ENCODE results near the gene PSMD12. TPM values are rescaled to one million over a fixed set of nuclear protein-coding genes. Genes with fewer than 3 reads are reported as not detected.
"Not testable (repeated sequence)": the region's sequence is repeated elsewhere in the genome, so short reads cannot be mapped to it uniquely, and the experiment has no call there.

The PSMD12 gene
- total RNA-seq, 2 experiments from 2014 or later: 100 to 101 TPM

DNA sequence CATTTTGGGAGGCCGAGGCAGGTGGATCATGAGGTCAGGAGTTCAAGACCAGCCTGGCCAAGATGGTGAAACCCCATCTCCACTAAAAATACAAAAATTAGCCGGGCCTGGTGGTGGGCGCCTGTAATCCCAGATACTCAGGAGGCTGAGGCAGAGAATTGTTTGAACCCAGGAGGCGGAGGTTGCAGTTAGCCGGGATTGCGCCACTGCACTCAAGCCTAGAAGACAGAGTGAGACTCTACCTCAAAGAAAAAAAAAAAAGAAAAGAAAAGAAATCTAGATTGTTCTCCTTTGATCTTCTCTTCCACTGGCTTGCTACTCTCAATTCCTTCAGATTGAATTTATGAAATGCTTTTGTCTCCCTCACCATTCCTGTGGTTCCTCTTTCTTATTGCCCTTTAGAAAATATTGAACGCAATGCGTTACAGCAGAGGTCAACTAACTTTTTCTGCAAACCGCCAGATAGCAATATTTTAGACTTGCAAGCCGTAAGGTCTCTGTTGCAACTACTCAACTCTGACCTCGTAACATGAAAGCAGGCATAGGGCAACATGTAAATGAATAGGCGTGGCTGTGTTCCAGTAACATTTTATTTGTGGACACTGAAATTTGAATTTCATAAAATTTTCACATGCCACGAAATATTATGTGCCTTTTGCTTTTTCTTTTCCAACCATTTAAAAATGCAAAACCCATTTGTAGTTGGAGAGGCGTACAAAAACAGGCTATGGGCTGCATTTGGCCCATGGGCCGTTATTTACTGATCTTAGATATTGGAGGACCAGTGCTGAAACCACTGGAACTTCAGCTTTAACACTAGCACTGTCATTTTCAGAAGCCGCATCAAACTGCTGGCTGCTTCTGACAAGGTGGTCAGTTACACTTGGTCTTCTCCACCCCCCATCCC is 35.5 kb upstream of the PSMD12 start:
- peak overlapping the region; percentile 95 for H3K27ac Mint-ChIP-seq
- peaks cover 77% of the 10 kb centered on the region for H3K4me1 Mint-ChIP-seq
- CTCF ChIA-PET: interaction anchor here (1.1 kb wide), 1 partner anchor 37 kb away, joined by 3 read pairs; no protein-coding TSS in a partner anchor
- DNase-seq (no peak), ATAC-seq (no peak)
- no peaks in the 10 kb centered on the region for H3K27me3 Mint-ChIP-seq
- H3K4me3 Mint-ChIP-seq: peak overlapping the region; percentile 51
- intact Hi-C loops (cut with DNase I, micrococcal nuclease): loop anchor here in 1 of 2 experiments (2.0 kb wide), 1 partner anchor 17 kb away; no protein-coding TSS in a partner anchor
- POLR2A ChIA-PET: no interaction called here
- no peaks in the 10 kb centered on the region for H3K9me3 Mint-ChIP-seq (ENCODE audit: low read depth)
- H3K36me3 Mint-ChIP-seq (ENCODE audit: low read depth): peaks cover 20% of the 10 kb centered on the region

DNA sequence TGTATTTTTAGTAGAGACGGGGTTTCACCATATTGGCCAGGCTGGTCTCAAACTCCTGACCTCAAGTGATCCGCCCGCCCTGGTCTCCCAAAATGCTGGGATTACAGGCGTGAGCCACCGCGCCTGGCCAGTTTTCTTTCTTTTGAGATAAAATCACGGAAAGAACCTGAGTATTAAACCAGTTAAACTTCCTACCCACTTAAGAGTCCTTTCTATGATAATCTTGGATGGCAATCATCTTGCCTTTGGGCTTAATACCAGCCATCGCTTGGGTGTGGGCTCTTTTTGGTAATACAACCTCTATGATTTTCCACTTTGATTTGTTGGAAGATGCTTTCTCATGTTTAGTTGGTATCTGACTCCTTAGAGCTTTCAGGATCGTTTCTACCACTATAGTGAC is 34.7 kb upstream of the PSMD12 start:
- Mint-ChIP-seq H3K27ac (peak overlapping the region; percentile 95), H3K27me3 (no peaks in the 10 kb centered on the region), H3K36me3 (ENCODE audit: low read depth) (peaks cover 17% of the 10 kb centered on the region), H3K4me1 (peaks cover 73% of the 10 kb centered on the region), H3K9me3 (ENCODE audit: low read depth) (no peaks in the 10 kb centered on the region), H3K4me3 (peak overlapping the region; percentile 66)
- no peak for DNase-seq
- POLR2A ChIA-PET: interaction anchor here (0.5 kb wide), 1 partner anchor 838 kb away, joined by 3 read pairs; no protein-coding TSS in a partner anchor
- CTCF ChIA-PET: interaction anchor here (0.8 to 1.1 kb wide), 3 partner anchors 13 to 71 kb away, joined by 3 read pairs; no protein-coding TSS in a partner anchor
- peak; percentile 37 for ATAC-seq
- intact Hi-C loops (cut with DNase I, micrococcal nuclease): no loop called here

DNA sequence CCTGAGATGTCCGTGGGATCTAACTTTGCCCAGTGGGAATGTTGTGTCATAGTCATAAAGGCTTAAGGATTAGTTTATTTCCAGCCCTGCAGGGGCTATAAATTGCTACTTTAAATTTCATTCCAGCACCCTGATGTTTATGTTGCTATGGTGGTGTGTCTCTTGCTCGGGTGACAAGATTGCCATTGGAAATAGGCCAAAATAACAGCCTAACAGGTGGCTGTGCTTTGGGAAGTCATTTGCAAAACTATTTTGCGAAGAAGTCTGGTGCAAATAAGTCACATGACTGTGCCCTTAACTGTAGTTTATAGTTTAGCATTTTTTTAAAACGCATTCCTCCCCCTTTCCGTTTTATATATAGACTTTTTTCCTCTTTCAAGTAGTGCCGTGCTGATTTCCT is 33.8 kb upstream of the PSMD12 start:
- DNase-seq (no peak), ATAC-seq (no peak)
- Mint-ChIP-seq H3K9me3 (ENCODE audit: low read depth) (no peaks in the 10 kb centered on the region), H3K36me3 (ENCODE audit: low read depth) (peaks cover 14% of the 10 kb centered on the region), H3K27ac (peak overlapping the region; percentile 95), H3K4me3 (peak overlapping the region; percentile 66), H3K27me3 (no peaks in the 10 kb centered on the region), H3K4me1 (peaks cover 72% of the 10 kb centered on the region)
- ChIA-PET CTCF (interaction anchor here (0.6 to 1.0 kb wide), 2 partner anchors 12 to 19 kb away, joined by 3 read pairs; no protein-coding TSS in a partner anchor), POLR2A (interaction anchor here (0.7 kb wide), 1 partner anchor 492 kb away, joined by 5 read pairs; no protein-coding TSS in a partner anchor)
- intact Hi-C loops (cut with DNase I, micrococcal nuclease): no loop called here

DNA sequence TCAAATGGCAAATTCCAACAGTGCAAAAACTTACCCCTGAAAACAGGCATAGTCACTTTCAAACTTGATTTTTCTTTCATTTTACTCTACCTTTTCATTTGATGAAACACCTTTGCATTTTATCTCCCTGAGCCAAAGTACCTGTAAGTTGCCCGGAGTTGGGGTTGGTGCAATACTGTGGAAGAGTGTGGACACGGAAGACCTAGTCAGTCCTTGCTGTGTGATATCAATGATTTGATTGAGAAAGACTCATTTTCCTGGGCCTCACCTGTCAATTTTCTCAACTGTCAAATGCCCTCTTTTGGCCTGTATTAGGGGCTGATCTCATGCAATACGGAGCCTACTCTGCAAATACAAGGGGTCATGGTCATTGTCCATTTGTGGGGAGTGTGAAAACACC is 33.3 kb upstream of the PSMD12 start:
- Mint-ChIP-seq H3K4me3 (peak overlapping the region; percentile 66), H3K9me3 (ENCODE audit: low read depth) (no peaks in the 10 kb centered on the region), H3K36me3 (ENCODE audit: low read depth) (peaks cover 17% of the 10 kb centered on the region), H3K4me1 (peaks cover 73% of the 10 kb centered on the region), H3K27ac (peak overlapping the region; percentile 95), H3K27me3 (no peaks in the 10 kb centered on the region)
- DNase-seq (no peak), ATAC-seq (no peak)
- ChIA-PET POLR2A (no interaction called here), CTCF (interaction anchor here (1.5 kb wide), 1 partner anchor 14 kb away, joined by 11 read pairs; no protein-coding TSS in a partner anchor)
- intact Hi-C loops (cut with DNase I, micrococcal nuclease): no loop called here

DNA sequence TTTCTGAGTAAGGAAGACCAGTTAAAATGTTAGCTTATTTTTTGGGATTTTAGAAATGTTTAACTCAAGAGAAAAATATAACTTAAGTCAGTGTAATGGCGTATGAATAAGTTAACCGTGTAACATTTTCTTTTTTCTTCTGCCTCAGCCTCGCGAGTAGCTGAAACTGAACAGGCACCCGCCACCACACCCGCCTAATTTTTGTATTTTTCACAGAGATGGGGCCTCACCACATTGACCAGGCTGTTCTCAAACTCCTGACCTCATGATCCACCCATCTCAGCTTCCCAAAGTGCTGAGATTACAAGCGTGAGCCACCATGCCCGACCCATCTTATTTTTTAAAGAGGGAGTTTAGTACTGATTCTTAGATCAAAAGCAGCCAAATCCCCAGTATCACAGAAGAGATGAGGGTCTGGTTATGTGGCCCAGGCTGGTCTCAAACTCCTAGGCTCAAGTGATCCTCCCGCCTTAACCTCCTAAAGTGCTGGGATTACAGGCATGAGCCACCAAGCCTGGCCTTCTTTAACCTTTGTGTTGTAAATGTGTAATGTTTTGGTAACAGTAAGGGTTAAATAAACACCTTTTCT is 27.5 kb upstream of the PSMD12 start:
- ChIA-PET POLR2A (no interaction called here), CTCF (interaction anchor here (1.1 to 1.8 kb wide), 2 partner anchors 15 to 28 kb away, joined by 3 to 8 read pairs; no protein-coding TSS in a partner anchor)
- no peak overlapping the region for H3K4me3 Mint-ChIP-seq
- H3K4me1 Mint-ChIP-seq: peaks cover 74% of the 10 kb centered on the region
- intact Hi-C loops (cut with DNase I, micrococcal nuclease): no loop called here
- ATAC-seq (no peak), DNase-seq (no peak)
- no peaks in the 10 kb centered on the region for H3K27me3 Mint-ChIP-seq
- H3K36me3 Mint-ChIP-seq (ENCODE audit: low read depth): peaks cover 25% of the 10 kb centered on the region
- peak overlapping the region; percentile 86 for H3K27ac Mint-ChIP-seq
- no peaks in the 10 kb centered on the region for H3K9me3 Mint-ChIP-seq (ENCODE audit: low read depth)

DNA sequence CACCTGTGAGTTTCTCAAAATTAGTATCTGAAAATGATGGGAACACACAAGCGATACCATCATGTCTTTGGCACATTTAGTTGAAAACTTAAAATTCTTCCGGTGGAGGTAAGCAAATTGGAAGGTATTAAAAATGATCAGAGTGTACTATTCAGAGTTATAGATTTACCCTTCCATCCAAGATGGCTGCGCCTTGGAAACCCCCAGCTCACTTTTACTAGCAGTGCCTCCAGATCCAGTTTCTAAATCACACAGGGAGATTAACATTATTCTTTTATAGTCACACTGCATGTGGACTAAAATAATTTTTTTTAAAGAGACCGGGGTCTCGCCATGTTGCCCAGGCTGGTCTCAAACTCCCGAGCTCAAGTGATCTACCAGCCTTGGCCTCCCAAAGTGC is 25.7 kb upstream of the PSMD12 start:
- Mint-ChIP-seq H3K4me1 (peaks cover 78% of the 10 kb centered on the region), H3K36me3 (ENCODE audit: low read depth) (peaks cover 22% of the 10 kb centered on the region), H3K9me3 (ENCODE audit: low read depth) (no peaks in the 10 kb centered on the region), H3K27me3 (no peaks in the 10 kb centered on the region), H3K27ac (peak overlapping the region; percentile 95), H3K4me3 (peak overlapping the region; percentile 27)
- CTCF ChIA-PET: interaction anchor here (1.1 to 6.8 kb wide), 3 partner anchors 15 to 83 kb away, joined by 3 to 71 read pairs (median 9); partner anchors contain the start of gene PITPNC1
- peak; percentile 62 for DNase-seq
- POLR2A ChIA-PET: interaction anchor here (0.6 to 1.0 kb wide), 2 partner anchors 25 to 41 kb away, joined by 3 read pairs; no protein-coding TSS in a partner anchor
- ATAC-seq: no peak
- intact Hi-C loops (cut with DNase I, micrococcal nuclease): no loop called here

DNA sequence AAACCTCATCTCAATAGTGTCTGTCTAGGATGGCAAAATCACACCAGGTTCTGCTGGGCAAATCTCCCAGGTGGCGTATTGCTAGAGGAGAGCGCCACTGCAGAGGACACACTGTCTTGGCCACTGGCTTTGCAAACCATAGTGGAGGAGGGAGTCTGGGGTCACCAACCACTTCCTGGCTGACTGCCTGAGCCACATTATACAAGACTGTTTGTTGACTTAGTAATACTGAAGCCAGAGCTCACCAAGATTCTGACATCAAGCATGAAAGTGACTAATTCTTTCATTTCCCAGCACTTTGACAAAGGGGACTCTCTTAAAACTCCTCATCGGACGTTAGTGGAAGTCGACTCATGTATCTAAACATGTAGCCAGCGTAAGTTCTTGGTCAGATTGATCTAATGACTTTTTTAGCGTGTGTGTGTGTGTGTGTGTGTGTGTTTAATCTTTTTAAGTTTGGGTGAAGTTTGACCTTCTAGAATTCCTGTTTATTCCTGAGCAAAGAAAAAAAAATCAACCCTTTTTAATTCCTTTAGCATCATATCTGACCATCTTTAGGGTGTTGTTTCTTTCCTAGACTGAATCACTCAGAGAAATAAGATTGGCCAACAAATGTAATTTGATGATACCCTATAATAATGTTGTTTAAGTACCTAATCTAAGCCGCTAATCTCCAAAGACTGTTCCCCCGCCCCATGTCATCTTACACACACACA is 24.4 kb upstream of the PSMD12 start:
- H3K27ac Mint-ChIP-seq: peak overlapping the region; percentile 95
- peaks cover 22% of the 10 kb centered on the region for H3K36me3 Mint-ChIP-seq (ENCODE audit: low read depth)
- peak; percentile 90 for ATAC-seq
- peaks cover 88% of the 10 kb centered on the region for H3K4me1 Mint-ChIP-seq
- CTCF ChIA-PET: interaction anchor here (1.0 to 9.6 kb wide), 8 partner anchors 13 to 86 kb away, joined by 3 to 107 read pairs (median 8); partner anchors contain the start of gene PITPNC1
- intact Hi-C loops (cut with DNase I, micrococcal nuclease): loop anchor here (1.0 to 2.0 kb wide), 8 partner anchors 13 to 91 kb away; partner anchors contain the start of gene PSMD12 (in 1 of the 2)
- H3K4me3 Mint-ChIP-seq: peak overlapping the region; percentile 66
- POLR2A ChIA-PET: interaction anchor here (0.5 to 1.9 kb wide), 14 partner anchors 8 to 261 kb away, joined by 3 to 15 read pairs (median 6); no protein-coding TSS in a partner anchor
- peak; percentile 86 for DNase-seq
- H3K27me3 Mint-ChIP-seq: no peaks in the 10 kb centered on the region
- no peaks in the 10 kb centered on the region for H3K9me3 Mint-ChIP-seq (ENCODE audit: low read depth)

DNA sequence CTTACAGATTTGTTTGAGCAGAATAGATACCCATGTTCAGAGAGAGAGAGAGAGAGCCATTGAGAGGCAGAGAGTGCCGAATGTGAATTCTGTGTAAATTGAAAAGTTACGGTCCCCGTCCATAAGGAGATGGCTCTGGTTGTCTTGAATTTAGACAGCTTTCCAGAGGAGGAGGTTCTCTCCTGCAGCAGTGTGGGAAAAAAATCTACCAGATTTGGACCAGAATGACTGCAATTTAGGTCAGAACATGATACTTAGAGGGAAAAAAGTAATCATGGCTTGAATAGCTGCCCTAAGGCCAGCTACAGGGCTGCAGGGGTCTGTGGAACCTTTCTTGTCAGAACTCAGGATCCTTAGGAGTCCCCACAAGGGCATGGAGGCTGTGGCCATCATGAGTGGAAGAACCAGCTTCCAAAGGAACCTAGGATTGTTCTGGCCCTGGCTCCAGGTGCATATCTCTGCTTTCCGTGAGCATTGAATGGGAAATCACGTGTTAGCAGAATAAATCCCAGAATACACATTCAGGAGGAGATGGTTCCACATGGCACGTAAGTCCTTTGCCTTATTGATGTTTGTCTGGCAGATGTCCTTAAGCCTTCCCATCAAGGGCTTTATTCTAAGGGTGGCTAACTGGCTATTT is 23.7 kb upstream of the PSMD12 start:
- Mint-ChIP-seq H3K27ac (peak overlapping the region; percentile 95), H3K36me3 (ENCODE audit: low read depth) (peaks cover 22% of the 10 kb centered on the region), H3K9me3 (ENCODE audit: low read depth) (no peaks in the 10 kb centered on the region), H3K27me3 (no peaks in the 10 kb centered on the region), H3K4me1 (peaks cover 89% of the 10 kb centered on the region), H3K4me3 (peak overlapping the region; percentile 66)
- ATAC-seq (no peak), DNase-seq (no peak)
- intact Hi-C loops (cut with DNase I, micrococcal nuclease): loop anchor here (1.0 to 2.0 kb wide), 8 partner anchors 12 to 92 kb away; partner anchors contain the start of gene PSMD12 (in 1 of the 2)
- ChIA-PET POLR2A (interaction anchor here (0.6 to 1.9 kb wide), 14 partner anchors 9 to 1825 kb away, joined by 3 to 15 read pairs (median 6); no protein-coding TSS in a partner anchor), CTCF (interaction anchor here (1.0 to 9.6 kb wide), 11 partner anchors 9 to 86 kb away, joined by 3 to 107 read pairs (median 6); partner anchors contain the start of gene PITPNC1)

DNA sequence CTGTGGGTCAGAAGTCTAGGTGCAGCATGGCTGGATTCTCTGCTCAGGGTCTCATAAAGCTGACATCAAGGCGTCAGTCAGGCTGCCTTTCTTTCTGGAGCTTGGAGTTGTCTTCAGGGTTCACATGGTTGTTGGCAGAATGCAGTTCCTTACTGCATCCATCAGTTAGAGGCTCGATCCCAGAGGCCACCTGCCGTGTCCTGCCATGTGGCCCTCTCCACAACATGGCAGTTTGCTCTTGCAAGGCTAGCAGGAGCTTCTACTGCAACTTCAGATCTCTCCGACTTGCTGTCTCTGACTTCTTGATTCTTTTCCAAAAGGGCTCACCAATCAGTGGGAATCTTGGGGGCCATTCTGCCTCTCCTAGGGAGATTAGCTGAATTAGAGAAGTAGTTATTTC is 22.6 kb upstream of the PSMD12 start:
- peak overlapping the region; percentile 75 for H3K27ac Mint-ChIP-seq
- peaks cover 23% of the 10 kb centered on the region for H3K36me3 Mint-ChIP-seq (ENCODE audit: low read depth)
- ATAC-seq (no peak), DNase-seq (no peak)
- ChIA-PET CTCF (interaction anchor here (0.6 to 9.6 kb wide), 10 partner anchors 10 to 436 kb away, joined by 3 to 107 read pairs (median 4); partner anchors contain the start of gene PITPNC1), POLR2A (interaction anchor here (1.2 kb wide), 1 partner anchor 53 kb away, joined by 3 read pairs; no protein-coding TSS in a partner anchor)
- H3K9me3 Mint-ChIP-seq (ENCODE audit: low read depth): no peaks in the 10 kb centered on the region
- H3K4me1 Mint-ChIP-seq: peaks cover 83% of the 10 kb centered on the region
- H3K4me3 Mint-ChIP-seq: no peak overlapping the region
- intact Hi-C loops (cut with DNase I, micrococcal nuclease): no loop called here
- no peaks in the 10 kb centered on the region for H3K27me3 Mint-ChIP-seq

DNA sequence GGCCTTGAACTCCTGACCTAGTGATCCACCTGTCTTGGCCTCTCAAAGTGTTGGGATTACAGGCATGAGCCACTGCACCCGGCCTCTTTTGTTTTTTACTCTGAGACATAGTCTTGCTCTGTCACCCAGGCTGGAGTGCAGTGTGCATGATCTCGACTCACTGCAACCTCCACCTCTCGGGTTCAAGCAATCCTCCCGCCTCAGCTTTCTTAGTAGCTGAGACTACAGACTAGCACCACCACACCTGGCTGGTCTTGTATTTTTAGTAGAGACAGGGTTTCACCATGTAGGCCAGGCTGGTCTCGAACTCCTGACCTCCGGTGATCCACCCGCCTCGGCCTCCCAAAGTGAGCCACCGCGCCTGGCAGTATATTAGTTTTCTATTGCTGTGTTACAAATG is 22.2 kb upstream of the PSMD12 start:
- intact Hi-C loops (cut with DNase I, micrococcal nuclease): not testable (repeated sequence)

More for the DNA sequence above, 22.2 kb upstream of the PSMD12 start:
- peaks cover 79% of the 10 kb centered on the region for H3K4me1 Mint-ChIP-seq
- POLR2A ChIA-PET; H3K9me3 Mint-ChIP-seq (ENCODE audit: low read depth); H3K27me3 Mint-ChIP-seq; ATAC-seq; H3K4me3 Mint-ChIP-seq: not testable (repeated sequence)
- peak; percentile 39 for DNase-seq
- peak overlapping the region; percentile 75 for H3K27ac Mint-ChIP-seq
- CTCF ChIA-PET: interaction anchor here (0.6 to 9.6 kb wide), 13 partner anchors 11 to 436 kb away, joined by 3 to 107 read pairs (median 5); partner anchors contain the start of gene PITPNC1
- peaks cover 27% of the 10 kb centered on the region for H3K36me3 Mint-ChIP-seq (ENCODE audit: low read depth)

All from activated CD4-positive, alpha-beta T cell treated with anti-CD3 and anti-CD28 coated beads for 36 hours (primary cell).